ENCODE results near the gene ATG2A.

Gene ATG2A

DNA sequence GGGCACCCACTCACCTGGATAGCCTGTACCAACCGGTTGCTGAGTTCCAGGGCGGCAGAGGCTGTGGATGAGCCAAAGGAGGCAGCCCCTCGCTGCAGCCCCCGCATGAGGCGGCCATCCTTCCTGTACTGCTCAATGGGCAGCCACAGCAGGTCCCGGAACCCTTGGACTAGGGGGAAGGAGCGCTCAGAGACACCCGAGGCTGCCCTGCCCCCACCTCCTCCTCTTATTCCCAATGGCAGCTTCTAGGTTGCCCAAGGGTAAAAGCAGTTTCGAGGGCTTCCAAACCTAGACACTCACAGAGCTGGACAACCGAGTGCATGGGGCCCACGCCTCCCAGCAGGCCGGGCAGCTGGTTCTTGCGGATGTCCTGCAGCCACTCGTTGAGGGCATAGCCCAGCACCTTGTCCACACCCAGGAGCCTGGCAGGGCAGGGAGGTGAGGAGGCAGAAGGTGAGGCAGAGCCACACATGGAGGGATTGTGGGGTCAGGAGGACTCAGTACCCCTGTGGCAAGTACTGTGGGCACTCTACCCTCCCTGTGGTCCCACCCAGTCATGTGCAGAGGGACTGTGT, 20.5 kb downstream of the ATG2A start:
- FAIRE-seq, result no peak
- TF ChIP-seq, protein P1, sequence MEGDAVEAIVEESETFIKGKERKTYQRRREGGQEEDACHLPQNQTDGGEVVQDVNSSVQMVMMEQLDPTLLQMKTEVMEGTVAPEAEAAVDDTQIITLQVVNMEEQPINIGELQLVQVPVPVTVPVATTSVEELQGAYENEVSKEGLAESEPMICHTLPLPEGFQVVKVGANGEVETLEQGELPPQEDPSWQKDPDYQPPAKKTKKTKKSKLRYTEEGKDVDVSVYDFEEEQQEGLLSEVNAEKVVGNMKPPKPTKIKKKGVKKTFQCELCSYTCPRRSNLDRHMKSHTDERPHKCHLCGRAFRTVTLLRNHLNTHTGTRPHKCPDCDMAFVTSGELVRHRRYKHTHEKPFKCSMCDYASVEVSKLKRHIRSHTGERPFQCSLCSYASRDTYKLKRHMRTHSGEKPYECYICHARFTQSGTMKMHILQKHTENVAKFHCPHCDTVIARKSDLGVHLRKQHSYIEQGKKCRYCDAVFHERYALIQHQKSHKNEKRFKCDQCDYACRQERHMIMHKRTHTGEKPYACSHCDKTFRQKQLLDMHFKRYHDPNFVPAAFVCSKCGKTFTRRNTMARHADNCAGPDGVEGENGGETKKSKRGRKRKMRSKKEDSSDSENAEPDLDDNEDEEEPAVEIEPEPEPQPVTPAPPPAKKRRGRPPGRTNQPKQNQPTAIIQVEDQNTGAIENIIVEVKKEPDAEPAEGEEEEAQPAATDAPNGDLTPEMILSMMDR (IDR thresholded peaks at IDR 0.05; ENCODE audit: insufficient read depth, missing control alignments), result no peak

DNA sequence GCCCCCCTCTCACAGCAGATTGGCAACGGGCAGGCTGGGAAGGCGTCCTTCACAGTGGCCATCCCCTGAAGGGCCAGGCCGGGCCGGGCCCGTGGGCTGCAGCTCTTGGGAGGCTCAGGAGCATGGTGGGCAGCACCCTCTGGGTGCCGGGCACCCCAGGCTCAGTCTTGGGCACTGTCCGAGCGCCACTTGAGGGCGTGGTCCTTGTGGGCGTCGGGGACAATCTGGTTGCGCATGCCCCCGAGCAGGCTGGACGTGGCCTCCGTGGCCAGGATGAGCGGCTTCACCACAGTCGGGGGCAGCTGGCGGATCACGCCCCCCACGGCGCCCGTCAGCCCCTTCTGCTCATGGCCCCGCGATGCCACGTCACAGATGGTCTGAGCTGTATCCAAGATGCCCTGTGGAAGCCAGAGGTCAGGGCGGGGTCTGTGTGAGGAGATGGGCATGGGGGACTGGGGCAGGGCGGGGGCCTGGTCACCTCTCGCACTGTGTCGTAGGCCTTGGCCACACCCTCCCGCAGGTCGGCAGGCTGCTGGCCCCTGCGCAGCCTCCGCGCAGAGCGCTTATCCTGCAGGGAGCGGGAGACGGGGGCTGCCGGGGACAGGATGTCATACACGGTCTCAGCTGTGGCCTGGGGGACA, 22.1 kb downstream of the ATG2A start:
- no peak for FAIRE-seq
- TF ChIP-seq, protein P1 (IDR thresholded peaks at IDR 0.05; ENCODE audit: insufficient read depth, missing control alignments), result no peak
- no peak for DNase-seq (ENCODE audit: insufficient read length, low spot score)

More for the DNA sequence above, 20.5 kb downstream of the ATG2A start:
- DNase-seq (ENCODE audit: insufficient read length, low spot score), result no peak

DNA sequence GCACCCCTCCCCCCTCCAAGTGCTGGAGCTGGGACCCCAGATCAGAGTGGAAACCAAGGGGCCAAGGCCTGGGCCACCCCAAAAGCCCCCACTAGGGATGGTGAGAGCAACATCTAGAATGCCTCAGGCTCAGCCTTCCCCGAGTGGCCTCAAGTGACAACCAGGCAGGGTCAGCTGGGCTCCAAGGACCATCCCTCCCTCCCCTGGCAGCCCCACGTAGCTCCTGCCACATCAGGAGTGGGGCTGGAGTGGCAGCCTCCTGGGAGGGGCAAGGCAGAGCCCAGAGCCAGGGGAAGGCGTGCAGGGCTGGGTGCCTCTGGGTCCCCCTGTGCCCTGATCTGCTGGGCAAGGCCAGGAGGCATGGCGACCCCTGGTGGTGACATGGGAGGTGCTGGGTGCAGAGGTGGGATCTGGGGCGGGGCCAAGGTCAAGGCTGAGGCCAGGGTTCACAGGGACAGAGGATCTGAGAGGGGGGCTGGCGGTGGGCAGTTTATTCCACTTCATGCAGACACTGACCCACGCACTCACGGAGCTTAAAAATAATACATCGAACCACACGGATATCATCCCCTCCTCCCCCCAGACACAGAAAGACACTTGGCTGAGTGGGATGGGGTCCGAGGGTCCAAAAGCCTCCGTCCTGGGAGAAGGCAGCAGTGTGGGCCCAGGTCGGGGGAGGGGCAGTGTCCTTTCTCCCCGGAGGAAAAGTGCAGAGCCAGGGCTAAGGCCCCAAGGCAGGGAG, 22.8 kb downstream of the ATG2A start:
- FAIRE-seq, result no peak
- TF ChIP-seq, protein P1 (IDR thresholded peaks at IDR 0.05; ENCODE audit: insufficient read depth, missing control alignments), result peak; percentile 76
- peak; percentile 95 for DNase-seq (ENCODE audit: insufficient read length, low spot score)

DNA sequence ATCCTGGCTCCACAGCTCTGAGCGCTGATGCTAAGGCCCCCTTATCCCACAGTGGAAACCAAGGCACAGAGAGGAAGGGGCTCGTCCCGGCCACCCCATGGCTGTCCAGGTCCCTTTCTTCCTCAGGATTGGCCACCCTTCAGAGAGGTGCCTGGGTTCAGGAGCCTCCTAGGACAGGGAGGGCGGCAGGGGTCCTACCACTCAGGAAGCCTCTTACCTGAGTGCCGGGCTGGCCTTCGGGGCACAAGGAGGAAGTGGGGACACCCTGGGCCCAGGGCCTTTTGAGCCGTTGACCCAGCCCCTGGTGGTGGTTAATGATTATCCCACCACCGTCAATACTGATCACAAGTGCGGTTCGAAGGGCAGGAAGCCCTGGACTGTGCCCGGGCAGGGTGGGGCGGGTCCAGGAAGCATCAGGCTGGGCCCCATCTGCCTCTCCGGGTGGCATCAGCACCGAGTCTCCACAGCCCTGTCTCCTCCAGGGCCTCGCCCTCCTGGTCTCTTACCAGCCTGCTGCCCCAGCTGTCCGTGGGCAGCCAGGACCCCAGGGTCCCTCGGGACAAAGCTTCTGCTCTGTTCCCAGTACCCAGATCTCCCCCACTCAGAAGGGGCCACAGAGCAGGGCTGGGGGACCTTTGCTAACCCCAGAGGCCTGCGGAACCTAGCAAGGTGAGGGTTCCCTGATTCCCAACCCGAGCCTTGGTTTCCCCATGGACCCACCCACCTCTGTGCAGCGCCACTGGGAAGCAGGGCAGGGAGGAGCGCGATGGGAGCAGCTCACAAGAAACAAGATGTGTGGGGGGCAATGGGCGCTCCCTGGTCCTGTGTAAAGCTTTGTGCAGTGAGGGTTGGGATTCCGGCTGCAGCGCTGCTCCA, 23.6 kb downstream of the ATG2A start:
- TF ChIP-seq, protein P1 (IDR thresholded peaks at IDR 0.05; ENCODE audit: insufficient read depth, missing control alignments), result no peak
- DNase-seq (ENCODE audit: insufficient read length, low spot score) (no peak), FAIRE-seq (no peak)

DNA sequence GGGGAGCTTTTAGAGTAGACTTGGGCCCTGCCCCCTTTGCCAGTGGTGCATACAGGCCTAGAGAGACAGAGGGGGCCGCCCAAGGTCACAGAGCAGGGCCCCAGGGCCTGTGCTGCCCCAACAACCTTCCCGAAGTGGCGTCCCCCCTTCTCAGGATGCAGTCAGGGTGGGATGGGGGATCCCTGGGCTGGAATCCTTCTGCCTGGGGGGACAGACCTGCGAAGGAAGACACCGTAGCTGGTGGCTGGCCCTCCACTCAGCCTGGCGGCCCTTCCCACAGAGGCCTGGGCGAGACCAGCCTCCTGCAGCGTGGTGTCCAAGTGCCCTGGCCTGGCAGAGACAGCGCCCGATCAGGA, 24.2 kb downstream of the ATG2A start:
- FAIRE-seq (no peak), DNase-seq (ENCODE audit: insufficient read length, low spot score) (no peak)
- TF ChIP-seq, protein P1 (IDR thresholded peaks at IDR 0.05; ENCODE audit: insufficient read depth, missing control alignments), result no peak

DNA sequence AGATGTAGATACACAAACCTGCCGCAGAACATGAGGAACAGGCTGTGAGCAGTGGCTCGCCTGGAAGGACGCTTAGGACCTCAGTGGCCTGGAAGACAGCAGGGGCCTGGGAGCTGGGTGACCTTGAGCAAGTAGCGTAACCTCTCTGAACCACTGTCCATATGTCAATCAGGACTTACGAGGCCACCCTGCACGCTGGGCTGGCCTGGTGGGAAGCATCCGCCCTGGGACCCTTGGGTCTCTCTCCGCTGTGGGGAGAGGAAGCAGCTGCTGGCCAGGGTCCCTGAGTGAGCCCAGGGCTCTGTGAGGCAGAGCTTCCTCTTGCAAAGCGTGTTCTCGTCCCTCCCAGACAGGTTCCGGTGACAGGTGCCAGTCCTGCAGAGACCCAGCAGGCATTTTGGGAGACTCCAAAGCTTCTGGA, 24.6 kb downstream of the ATG2A start:
- DNase-seq (ENCODE audit: insufficient read length, low spot score) (no peak), FAIRE-seq (no peak)
- TF ChIP-seq, protein P1 (IDR thresholded peaks at IDR 0.05; ENCODE audit: insufficient read depth, missing control alignments), result no peak
